Central memory CD8-positive, alpha-beta T cell (primary cell): Measurements from ENCODE around the gene PARVG.
A peak's percentile ranks its signal among the peaks of the same experiment; 100 is the strongest.

ENCODE experiments used
- ATAC-seq: fragments of 150-1000 bp; cut with Tn5 transposase; replicated peaks from 2 replicates; pipeline ENCODE4 v1.10.0; 2022; ENCODE audit warnings: mild to moderate bottlenecking, moderate FRiP score, moderate number of reproducible peaks; ENCODE audit not compliant: poor library complexity, severe bottlenecking; ENCODE audit errors: extremely low read depth
- DNase-seq, 2 donors: peaks; one replicate each; pipeline ENCODE4 v3.0.0; 2021; ENCODE audit warnings: low spot score in 2 of 2
- H3K27ac Mint-ChIP-seq: one replicate; pipeline ENCODE4 v1.8.0; 2022; ENCODE audit warnings: low read depth, mild to moderate bottlenecking, moderate library complexity, mixed read lengths
- H3K27me3 Mint-ChIP-seq: one replicate; pipeline ENCODE4 v1.8.0; 2022; ENCODE audit warnings: mixed read lengths
- H3K36me3 Mint-ChIP-seq: one replicate; pipeline ENCODE4 v1.8.0; 2022; ENCODE audit warnings: mild to moderate bottlenecking, moderate library complexity, mixed read lengths; ENCODE audit not compliant: insufficient read depth
- H3K4me1 Mint-ChIP-seq: one replicate; pipeline ENCODE4 v1.8.0; 2022; ENCODE audit warnings: mixed read lengths
- H3K4me3 Mint-ChIP-seq: one replicate; pipeline ENCODE4 v1.8.0; 2022; ENCODE audit warnings: mild to moderate bottlenecking, moderate library complexity, mixed read lengths
- H3K9me3 Mint-ChIP-seq: one replicate; pipeline ENCODE4 v1.8.0; 2022; ENCODE audit warnings: mixed read lengths

PARVG gene

DNA sequence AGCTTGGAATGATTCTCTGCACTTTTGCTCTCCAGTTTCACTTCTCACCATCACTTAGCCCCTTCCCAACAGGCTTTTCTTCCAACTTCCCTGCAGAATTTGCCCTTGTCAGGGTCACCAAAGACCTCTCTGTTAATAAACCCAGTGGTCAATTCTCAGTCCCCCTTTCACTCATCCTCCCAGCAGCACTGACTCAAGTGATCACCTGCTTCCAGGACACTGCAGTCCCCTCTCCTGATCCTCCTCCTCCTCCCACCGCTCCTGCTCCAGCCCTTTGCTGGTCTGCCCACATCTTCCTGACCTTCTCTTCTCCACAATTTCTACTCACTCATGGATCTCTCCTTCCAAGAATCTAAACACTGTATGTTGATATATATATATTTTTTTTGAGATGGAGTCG, 74.1 kb downstream of the PARVG start:
- H3K4me3 Mint-ChIP-seq = no peak overlapping the region
- H3K27ac Mint-ChIP-seq = no peak overlapping the region
- no peak for DNase-seq
- no peaks in the 10 kb centered on the region for H3K36me3 Mint-ChIP-seq
- H3K27me3 Mint-ChIP-seq = peaks cover 46% of the 10 kb centered on the region
- peaks cover 2% of the 10 kb centered on the region for H3K4me1 Mint-ChIP-seq
- peaks cover 1% of the 10 kb centered on the region for H3K9me3 Mint-ChIP-seq
- ATAC-seq = no peak

DNA sequence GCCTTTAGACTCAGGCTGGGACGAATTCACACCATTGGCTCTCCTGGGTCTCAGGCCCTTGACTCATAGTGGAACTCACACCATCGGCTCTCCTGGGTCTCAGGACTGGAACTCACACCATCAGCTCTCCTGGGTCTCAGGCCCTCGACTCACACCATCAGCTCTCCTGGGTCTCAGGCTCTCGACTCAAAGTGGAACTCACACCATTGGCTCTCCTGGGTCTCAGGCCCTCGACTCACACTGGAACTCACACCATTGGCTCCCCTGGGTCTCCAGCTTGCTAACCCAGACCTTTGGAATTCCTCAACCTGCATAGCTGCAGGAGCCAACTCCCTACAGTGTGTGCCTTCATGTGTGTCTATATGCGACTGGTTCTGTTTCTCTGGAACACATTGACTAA, 75.4 kb downstream of the PARVG start:
- ATAC-seq (no peak), DNase-seq (peak in 1 of 2 donors; percentile 2)
- Mint-ChIP-seq H3K36me3 (no peaks in the 10 kb centered on the region), H3K4me1 (peaks cover 6% of the 10 kb centered on the region), H3K9me3 (no peaks in the 10 kb centered on the region), H3K27ac (no peak overlapping the region), H3K27me3 (peaks cover 35% of the 10 kb centered on the region), H3K4me3 (no peak overlapping the region)

DNA sequence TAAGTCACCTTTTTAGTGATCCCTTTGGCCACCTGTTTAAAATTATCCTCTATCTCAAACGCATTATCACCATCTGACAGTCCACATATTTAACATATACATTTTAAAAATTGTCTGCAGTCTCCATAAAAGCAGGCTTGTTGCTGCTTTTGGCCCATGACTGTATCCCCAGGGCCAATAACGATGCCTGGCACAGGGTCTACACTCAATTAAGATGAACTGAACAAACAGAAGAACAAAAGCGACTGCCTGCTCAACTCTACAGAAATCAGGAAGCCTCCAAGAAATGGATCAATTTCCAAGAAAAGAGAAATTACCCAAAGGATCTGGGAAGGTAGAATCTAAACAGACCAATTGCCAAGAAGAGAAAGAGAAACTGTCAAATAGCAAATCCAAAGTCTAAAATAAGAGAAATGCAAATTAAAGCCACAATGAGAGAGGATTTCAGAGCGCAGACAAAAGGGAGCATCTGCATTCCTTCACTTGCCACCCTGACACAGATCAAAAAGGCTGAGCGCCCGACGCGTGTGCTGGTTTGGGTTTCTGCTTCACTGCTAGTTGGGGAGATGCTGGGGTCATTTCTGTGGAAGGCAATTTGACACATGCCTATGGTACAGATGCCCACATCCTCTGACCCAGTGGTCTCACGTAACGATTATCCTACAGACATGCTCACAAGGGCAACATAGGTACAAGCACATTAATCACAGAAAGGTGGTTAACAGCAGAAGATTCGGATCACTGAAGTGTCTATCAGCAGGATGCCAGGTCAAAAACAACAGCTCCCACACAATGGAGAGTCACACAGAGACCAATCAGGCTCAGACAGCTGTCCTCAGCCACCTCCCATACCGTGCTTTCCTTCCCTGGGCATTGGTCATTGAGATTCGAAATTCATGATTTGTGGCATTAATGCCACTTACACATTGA, 76.1 kb downstream of the PARVG start:
- DNase-seq = peak in 1 of 2 donors; percentile 3
- peaks cover 13% of the 10 kb centered on the region for H3K4me1 Mint-ChIP-seq
- H3K9me3 Mint-ChIP-seq = no peaks in the 10 kb centered on the region
- no peaks in the 10 kb centered on the region for H3K36me3 Mint-ChIP-seq
- ATAC-seq = no peak
- no peak overlapping the region for H3K27ac Mint-ChIP-seq
- H3K27me3 Mint-ChIP-seq = peaks cover 28% of the 10 kb centered on the region
- no peak overlapping the region for H3K4me3 Mint-ChIP-seq
